GM19328 (cell line): ENCODE measurements around the gene LSM2.
"Not testable (repeated sequence)": the region's sequence is repeated elsewhere in the genome, so short reads cannot be mapped to it uniquely, and the experiment has no call there.

Experiments
- ATAC-seq: cut with Tn5 transposase; IDR thresholded peaks from one replicate; pipeline ENCODE4 v1.9.1; 2021; ENCODE audit warnings: mild to moderate bottlenecking, moderate library complexity; ENCODE audit not compliant: unreplicated experiment

Gene LSM2

GRCh38 chr6:31827286-31828079, 20.7 kb upstream of the LSM2 start, which contains the start of gene HSPA1B:
Gene HSPA1B (plus strand): TSS chr6:31827738. CDS start chr6:31827951, 213 bp downstream.
- peak; percentile 70 for ATAC-seq

GRCh38 chr6:31826793-31827285, 20.1 kb upstream of the LSM2 start:
- ATAC-seq, result no peak

- ATAC-seq, result no peak
These were observed 18.8 kb upstream of the LSM2 start for GRCh38 chr6:31825553-31825952.

- not testable (repeated sequence) for ATAC-seq
These were observed 16.9 kb upstream of the LSM2 start for GRCh38 chr6:31823592-31824196.

- no peak for ATAC-seq
These were observed 15.5 kb upstream of the LSM2 start for GRCh38 chr6:31822036-31822821.

GRCh38 chr6:31821301-31822035, 14.7 kb upstream of the LSM2 start:
- ATAC-seq, result no peak

- not testable (repeated sequence) for ATAC-seq
These were observed 13.6 kb upstream of the LSM2 start for GRCh38 chr6:31820399-31820798.

- ATAC-seq, result no peak
These were observed 13.1 kb upstream of the LSM2 start for GRCh38 chr6:31819871-31820299.

- ATAC-seq, result not testable (repeated sequence)
These were observed 11.3 kb upstream of the LSM2 start for GRCh38 chr6:31817929-31818511.

GRCh38 chr6:31817133-31817928, 10.6 kb upstream of the LSM2 start:
- not testable (repeated sequence) for ATAC-seq

- ATAC-seq, result no peak
These were observed 8.5 kb upstream of the LSM2 start, which contains the start of the genes HSPA1A and HSPA1L for GRCh38 chr6:31815025-31815838. Gene HSPA1A (plus strand): TSS chr6:31815543. CDS start chr6:31815757, 214 bp downstream. Gene HSPA1L (minus strand): TSS chr6:31815283. CDS start chr6:31811972, 3,311 bp downstream.

- ATAC-seq, result no peak
These were observed 7.9 kb upstream of the LSM2 start for GRCh38 chr6:31814677-31815024.

- ATAC-seq, result no peak
These were observed 6.7 kb upstream of the LSM2 start for GRCh38 chr6:31813465-31813849.

GRCh38 chr6:31811645-31812044, 4.9 kb upstream of the LSM2 start:
- no peak for ATAC-seq

- not testable (repeated sequence) for ATAC-seq
These were observed 1.8 kb upstream of the LSM2 start for GRCh38 chr6:31808599-31808998.

- ATAC-seq, result no peak
These were observed 762 bp downstream of the LSM2 start for GRCh38 chr6:31805939-31806469.

GRCh38 chr6:31801031-31801927, 5.5 kb downstream of the LSM2 start:
- not testable (repeated sequence) for ATAC-seq
